GM19351 (cell line): Measurements from ENCODE around the gene DAPK1.
"Not testable (repeated sequence)": the region's sequence is repeated elsewhere in the genome, so short reads cannot be mapped to it uniquely, and the experiment has no call there.

ENCODE experiments used
- ATAC-seq: cut with Tn5 transposase; IDR thresholded peaks from one replicate; pipeline ENCODE4 v1.9.1; 2021; ENCODE audit warnings: mild to moderate bottlenecking, moderate library complexity; ENCODE audit not compliant: unreplicated experiment

The DAPK1 gene

GRCh38 chr9:87498046-87498810, 561 bp downstream of the DAPK1 start:
- peak; percentile 29 for ATAC-seq

DNA sequence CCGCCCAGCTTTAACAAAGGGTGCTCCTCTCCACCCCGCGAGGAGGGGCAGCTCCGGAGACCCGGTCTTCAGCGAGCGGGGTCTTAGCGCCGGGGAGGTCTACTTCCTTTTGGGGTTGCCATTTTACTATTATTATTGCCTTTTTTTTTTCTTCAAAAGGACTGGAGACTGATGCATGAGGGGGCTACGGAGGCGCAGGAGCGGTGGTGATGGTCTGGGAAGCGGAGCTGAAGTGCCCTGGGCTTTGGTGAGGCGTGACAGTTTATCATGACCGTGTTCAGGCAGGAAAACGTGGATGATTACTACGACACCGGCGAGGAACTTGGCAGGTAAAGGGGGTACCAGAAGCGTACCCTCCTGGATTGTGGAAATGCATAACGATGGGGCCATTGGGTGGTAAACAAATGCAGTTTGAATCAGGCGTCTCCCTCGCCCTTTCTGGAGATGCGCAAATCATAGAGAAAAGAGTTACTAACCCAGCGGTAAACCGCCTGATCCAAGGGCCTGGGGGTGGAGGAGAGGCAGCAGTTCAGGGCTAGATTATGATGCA, 1.2 kb downstream of the DAPK1 start:
- ATAC-seq = no peak

DNA sequence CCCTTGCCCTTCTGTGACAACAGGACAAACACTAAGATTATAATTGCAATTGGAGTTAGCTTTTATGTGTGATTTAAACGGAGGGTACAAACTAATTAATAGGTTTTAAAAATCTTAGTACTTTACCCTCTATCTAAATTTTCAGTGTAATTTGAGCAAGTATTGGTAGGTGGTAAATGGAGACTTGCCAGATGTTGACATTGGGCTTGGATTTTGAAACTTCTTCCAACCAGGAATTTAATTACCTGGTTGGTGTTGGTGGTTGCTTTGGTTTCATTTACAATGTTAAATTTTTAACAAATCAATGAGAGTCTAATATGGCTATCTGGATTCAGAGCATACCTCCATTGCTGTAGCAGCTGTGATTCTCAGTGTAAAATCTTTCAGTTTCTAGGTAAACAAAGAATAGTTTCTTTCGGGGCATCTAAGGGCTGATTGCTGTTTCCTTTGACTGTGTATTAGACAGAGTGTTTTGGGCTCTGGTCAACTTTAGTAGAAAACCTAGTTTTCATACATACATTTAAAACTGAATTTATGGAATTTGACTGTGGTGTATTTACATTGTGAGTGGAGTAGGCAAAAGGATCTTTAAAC, 1.9 kb downstream of the DAPK1 start:
- ATAC-seq = peak; percentile 48

- ATAC-seq = no peak
Measured at GRCh38 chr9:87500491-87501270, 3.0 kb downstream of the DAPK1 start.

DNA sequence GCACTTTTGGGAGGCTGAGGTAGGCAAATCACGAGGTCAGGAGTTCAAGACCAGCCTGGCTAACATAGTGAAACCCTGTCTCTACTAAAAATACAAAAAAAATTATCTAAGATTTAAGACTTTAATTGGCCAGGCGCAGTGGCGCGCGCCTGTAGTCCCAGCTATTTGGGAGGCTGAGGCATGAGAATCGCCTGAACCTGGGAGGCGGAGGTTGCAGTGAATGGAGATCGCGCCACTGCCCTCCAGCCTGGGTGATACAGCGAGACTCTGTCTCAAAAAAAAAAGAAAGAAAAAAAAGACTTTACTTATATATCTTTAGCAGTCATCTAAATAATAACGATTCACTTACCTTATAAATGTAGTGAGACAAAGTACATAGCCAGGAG, 3.6 kb downstream of the DAPK1 start:
- not testable (repeated sequence) for ATAC-seq

GRCh38 chr9:87501806-87502205, 4.1 kb downstream of the DAPK1 start:
- ATAC-seq = no peak

DNA sequence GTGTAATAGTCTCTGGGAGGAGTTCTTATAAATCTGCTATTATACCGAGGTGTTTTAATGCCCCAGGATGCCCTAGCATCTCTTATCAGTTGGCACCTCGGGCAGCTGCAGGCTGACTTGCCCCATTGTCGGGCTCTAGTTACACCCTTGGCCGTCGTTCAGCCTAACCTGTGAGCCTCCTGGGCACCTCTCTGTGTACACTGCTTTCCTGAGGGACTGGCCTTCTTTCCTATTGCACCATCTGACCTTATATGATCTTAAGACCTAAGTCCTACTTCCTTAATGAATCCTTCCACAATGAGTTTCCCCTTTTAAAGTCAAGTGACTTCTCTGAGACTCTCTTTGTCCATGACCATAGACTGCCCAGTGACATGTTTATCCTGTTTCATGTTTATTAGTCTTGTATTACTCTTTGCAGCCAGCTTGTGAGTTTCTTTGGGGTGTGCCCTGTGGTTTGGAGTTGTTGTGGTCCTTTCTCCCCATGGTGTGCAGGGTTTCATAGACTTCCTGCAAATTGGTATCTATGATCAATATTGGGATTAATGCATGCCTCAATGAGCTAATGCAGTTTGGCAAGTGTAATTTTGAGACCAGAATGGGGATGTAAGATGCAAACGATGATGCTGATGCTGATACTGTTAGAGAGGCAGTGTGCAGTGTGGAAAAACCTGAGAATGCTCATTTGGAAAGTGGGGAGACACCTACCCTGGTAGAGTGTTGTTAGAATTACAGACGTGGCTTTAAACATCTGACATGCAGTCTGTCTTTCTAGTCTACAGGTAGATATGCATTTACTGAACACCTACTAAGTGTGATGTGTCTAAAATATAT, 4.9 kb downstream of the DAPK1 start:
- no peak for ATAC-seq

GRCh38 chr9:87503430-87503829, 5.8 kb downstream of the DAPK1 start:
- no peak for ATAC-seq

- ATAC-seq = no peak
Measured at GRCh38 chr9:87503927-87504326, 6.3 kb downstream of the DAPK1 start.

DNA sequence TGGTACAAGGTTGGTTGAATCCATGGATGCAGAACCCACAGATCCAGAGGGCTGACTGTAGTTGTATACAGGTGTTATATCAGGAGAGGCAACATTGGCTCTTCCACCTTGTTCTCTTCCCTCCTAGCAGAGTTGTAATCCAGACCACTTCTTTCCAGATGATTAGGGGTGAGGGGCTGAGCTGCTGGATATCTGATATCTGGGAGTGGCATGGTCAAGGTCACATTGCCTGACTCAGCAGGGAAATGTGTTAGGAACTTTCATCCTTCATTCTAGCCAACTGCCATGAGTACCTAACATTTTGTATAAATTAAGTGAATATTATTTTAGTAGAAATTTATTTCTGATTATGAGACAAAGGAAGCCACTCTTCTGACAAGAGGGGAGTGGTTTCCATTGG, 7.3 kb downstream of the DAPK1 start:
- no peak for ATAC-seq

GRCh38 chr9:87505869-87506678, 8.4 kb downstream of the DAPK1 start:
- ATAC-seq = no peak

- no peak for ATAC-seq
Measured at GRCh38 chr9:87507576-87507975, 9.9 kb downstream of the DAPK1 start.

GRCh38 chr9:87510252-87510683, 12.6 kb downstream of the DAPK1 start:
- no peak for ATAC-seq

DNA sequence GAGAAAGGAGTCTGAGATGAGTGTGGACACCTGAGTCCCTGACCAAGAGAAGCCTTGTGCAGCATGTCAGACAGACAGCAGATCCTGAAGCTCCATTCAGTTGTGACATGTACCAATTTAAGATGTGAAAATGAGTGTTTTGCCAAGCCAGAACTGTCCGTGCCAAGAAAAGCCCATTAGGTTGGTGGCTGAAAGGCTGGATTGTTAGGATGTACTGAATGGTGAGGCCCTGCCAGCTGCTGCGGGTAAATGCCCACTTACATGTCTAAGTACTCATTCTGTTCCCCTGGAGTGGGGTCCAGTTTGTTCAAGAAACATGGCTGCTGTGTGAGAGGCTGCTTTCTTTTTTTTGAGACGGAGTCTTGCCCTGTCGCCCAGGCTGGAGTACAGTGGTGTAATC, 14.6 kb downstream of the DAPK1 start:
- ATAC-seq = no peak

DNA sequence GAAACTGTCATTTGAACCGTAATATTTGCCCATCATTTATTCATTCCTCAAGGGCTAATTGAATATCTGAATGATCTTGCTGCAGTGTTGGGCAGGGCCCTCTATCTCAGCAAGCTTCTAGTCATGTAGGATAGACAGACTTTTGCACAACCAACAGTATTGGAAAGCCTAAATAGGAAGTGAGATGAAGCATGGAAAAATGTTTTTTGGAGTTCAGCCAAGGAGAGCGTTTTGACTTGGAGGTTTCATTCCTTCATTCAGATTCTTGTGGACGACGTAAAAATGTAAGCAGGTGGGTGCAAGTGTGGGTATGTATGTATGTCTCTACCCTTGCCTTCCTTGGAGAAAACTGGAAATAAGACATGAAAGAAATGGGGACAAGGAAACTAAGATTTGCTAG, 15.5 kb downstream of the DAPK1 start:
- ATAC-seq = no peak

DNA sequence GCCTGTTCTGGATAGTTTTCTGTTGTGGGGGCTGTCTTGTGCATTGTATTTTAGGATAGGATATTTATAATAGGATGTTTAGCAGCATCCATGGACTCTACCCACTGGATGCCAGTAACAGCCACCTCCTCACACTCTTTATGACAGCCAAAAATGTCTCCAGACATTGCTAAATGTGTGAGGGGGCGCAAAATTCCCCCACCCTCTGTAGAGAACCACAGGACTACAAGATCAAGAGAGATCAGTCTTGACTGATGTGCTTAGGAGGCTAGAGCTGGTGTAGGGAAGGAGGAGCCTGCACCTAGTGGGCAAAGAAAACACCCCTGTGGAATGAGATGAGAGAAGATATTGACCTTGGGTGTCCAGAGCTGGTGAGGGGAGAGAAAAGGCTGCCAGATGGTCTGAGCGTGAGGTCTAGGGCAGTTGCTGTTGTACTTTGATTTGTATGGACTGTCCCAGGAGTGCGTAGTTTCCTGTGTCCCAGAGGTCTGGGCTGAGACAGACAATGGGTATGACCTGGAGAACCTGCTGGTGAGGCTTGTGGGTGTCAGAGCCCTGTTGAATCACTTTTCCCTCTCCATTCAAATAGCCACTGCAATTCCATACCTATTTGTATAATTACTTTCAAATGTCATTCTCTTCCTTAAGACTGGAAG, 16.3 kb downstream of the DAPK1 start:
- ATAC-seq = no peak

GRCh38 chr9:87515006-87515405, 17.3 kb downstream of the DAPK1 start:
- ATAC-seq = no peak

DNA sequence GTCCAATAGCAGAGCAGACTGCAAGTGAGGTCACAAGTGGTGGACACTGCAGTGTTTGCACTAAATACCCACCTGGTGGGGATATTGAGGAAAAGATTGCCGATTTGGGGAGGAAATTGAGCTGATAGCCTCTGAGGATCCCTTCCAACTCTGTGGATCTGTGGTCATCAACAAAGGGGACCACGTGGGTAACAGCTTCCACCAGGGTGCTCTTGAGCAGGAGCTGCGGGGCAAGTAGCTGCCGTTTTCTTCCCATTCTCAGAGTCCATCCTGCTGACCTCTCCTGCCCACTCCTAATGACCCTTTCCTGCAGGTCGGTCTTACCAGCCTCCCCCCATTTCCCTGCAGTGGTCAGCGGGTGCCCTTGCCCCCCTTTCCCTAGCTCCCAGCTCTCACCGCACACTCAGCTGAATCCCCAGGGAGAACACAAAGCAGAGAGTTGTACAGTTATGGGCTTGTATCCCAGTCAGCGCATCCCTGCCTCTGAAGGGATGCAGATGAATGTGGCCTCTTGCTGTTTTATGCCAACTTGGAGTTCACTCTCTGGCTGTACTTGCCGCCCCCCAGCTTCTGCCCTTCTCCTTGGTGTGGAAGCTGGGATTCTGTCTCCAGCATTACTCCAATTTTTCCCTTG, 18.0 kb downstream of the DAPK1 start:
- no peak for ATAC-seq
